GM12878 (cell line): Measurements from ENCODE around the gene SPDL1. TPM values are rescaled to one million over a fixed set of nuclear protein-coding genes. Genes with fewer than 3 reads are reported as not detected.

Source experiments
- ATAC-seq: fragments of 200-7000 bp; cut with Tn5 transposase; 3 replicates; pipeline ENCODE4 v1.9.1; 2020; ENCODE audit warnings: mild to moderate bottlenecking, moderate library complexity
- BruUV-seq: library from RNA; stranded (reverse); fragments of 400-500 nt; replicated peaks from 2 replicates; lab custom pipeline; 2021; lab: Mats Ljungman, UMichigan
- CTCF ChIA-PET: fragments of 300-600 bp; sonication (Branson Sonifier 250); formaldehyde crosslinking; extraction: SDS; loops from one replicate; lab custom pipeline; 2021; ENCODE audit warnings: inconsistent platforms; lab: Yijun Ruan, JAX
- POLR2A ChIA-PET: fragments of 350-600 bp; formaldehyde crosslinking; extraction: SDS; loops from one replicate; lab custom pipeline; 2021; ENCODE audit warnings: inconsistent platforms; lab: Charles Lee
- RAD21 ChIA-PET: fragments of 300-600 bp; sonication (Branson Sonifier 250); formaldehyde crosslinking; loops from one replicate; lab custom pipeline; 2023; ENCODE audit warnings: antibody characterized with exemption; ENCODE audit not compliant: unreplicated experiment; lab: Charles Lee
- SMC1A ChIA-PET: fragments of 300-600 bp; sonication (Branson Sonifier 250); formaldehyde crosslinking; loops from one replicate; lab custom pipeline; 2023; ENCODE audit not compliant: unreplicated experiment, uncharacterized antibody; lab: Charles Lee
- DNase-seq: peaks from one replicate; pipeline ENCODE4 v3.0.0-alpha.2; 2011; ENCODE audit warnings: low read depth, low spot score
- FAIRE-seq: peaks from 3 replicates; lab custom pipeline; 2011; peaks lifted over from hg19 to GRCh38; lab: Jason Lieb, UNC
- H2AFZ ChIP-seq: 2 replicates; pipeline ENCODE4 v1.6.0; 2011; ENCODE audit warnings: low read depth, low read length, control low read depth; ENCODE audit not compliant: control insufficient read depth
- H3K27ac ChIP-seq: 2 replicates; pipeline ENCODE4 v1.5.1; 2011; ENCODE audit warnings: control low read depth; ENCODE audit not compliant: control insufficient read depth, insufficient read depth
- H3K27me3 ChIP-seq, 2 experiments: replicated peaks in 1 of 2; 2 replicates each; pipeline versions ENCODE4 v1.6.0 to v1.6.1; 2011; ENCODE audit warnings: low read length in 1 of 2; ENCODE audit not compliant: control insufficient read depth in 2 of 2, insufficient read depth in 2 of 2
- H3K36me3 ChIP-seq, 2 experiments: 2 replicates each; pipeline ENCODE4 v1.5.1; 2011; ENCODE audit warnings: low read length in 1 of 2; ENCODE audit not compliant: control insufficient read depth in 2 of 2, insufficient read depth in 2 of 2
- H3K4me1 ChIP-seq: 2 replicates; pipeline ENCODE4 v1.6.1; 2011; ENCODE audit warnings: mild to moderate bottlenecking, low read length, moderate library complexity, mixed read lengths; ENCODE audit not compliant: control insufficient read depth, insufficient read depth
- H3K4me2 ChIP-seq: 2 replicates; pipeline ENCODE4 v1.6.0; 2011; ENCODE audit warnings: control low read depth; ENCODE audit not compliant: control insufficient read depth, insufficient read depth
- H3K4me3 ChIP-seq: fragments of 200-600 bp; sonication (generic); 2 replicates; pipeline ENCODE4 v1.5.1; 2016
- H3K79me2 ChIP-seq: 2 replicates; pipeline ENCODE4 v1.6.0; 2011; ENCODE audit warnings: low read length; ENCODE audit not compliant: control insufficient read depth, insufficient read depth
- H3K9ac ChIP-seq: 2 replicates; pipeline ENCODE4 v1.8.0; 2011; ENCODE audit warnings: low read length, control low read depth, mixed read lengths; ENCODE audit not compliant: control insufficient read depth, insufficient read depth
- H3K9me3 ChIP-seq: replicated peaks from 3 replicates; pipeline ENCODE4 v1.5.1; 2011; ENCODE audit warnings: mild to moderate bottlenecking, low read length; ENCODE audit not compliant: control insufficient read depth, insufficient read depth
- H4K20me1 ChIP-seq: 2 replicates; pipeline ENCODE4 v1.6.0; 2011; ENCODE audit not compliant: control insufficient read depth, insufficient read depth
- MEF2A ChIP-seq: IDR thresholded peaks from 2 replicates; pipeline ENCODE4 v1.6.1; 2011; ENCODE audit warnings: low read depth, mild to moderate bottlenecking, low read length, moderate library complexity; ENCODE audit not compliant: insufficient read depth
- MTA3 ChIP-seq: IDR thresholded peaks from 2 replicates; pipeline ENCODE4 v1.6.1; 2012; ENCODE audit warnings: low read length, inconsistent platforms, borderline replicate concordance
- MYB ChIP-seq: fragments of 150-350 bp; IDR thresholded peaks from 2 replicates; pipeline ENCODE4 v1.6.1; 2014; ENCODE audit warnings: mild to moderate bottlenecking, low read depth, low read length, borderline replicate concordance
- RAD51 ChIP-seq: fragments of 450-650 bp; IDR thresholded peaks from 2 replicates; pipeline ENCODE4 v1.6.1; 2016; ENCODE audit warnings: moderate library complexity, mild to moderate bottlenecking, inconsistent platforms
- RB1 ChIP-seq: fragments of 450-650 bp; formaldehyde crosslinking; IDR thresholded peaks from 2 replicates; pipeline ENCODE4 v1.6.1; 2017; ENCODE audit warnings: mild to moderate bottlenecking, borderline replicate concordance
- SMAD1 ChIP-seq: fragments of 450-650 bp; IDR thresholded peaks from 2 replicates; pipeline ENCODE4 v1.6.1; 2018; ENCODE audit warnings: mild to moderate bottlenecking, low read depth; ENCODE audit not compliant: partially characterized antibody
- ZBED1 ChIP-seq: IDR thresholded peaks from 2 replicates; pipeline ENCODE4 v1.6.1; 2016; ENCODE audit warnings: borderline replicate concordance
- WGBS: methylation state at CpG from one replicate; pipeline ENCODE4 v1.1.6; 2016; ENCODE audit warnings: low lambda C conversion rate; ENCODE audit not compliant: insufficient replicate concordance, insufficient coverage; ENCODE audit errors: missing lambda C conversion rate; 5-methylcytosine and 5-hydroxymethylcytosine counted together
- in situ Hi-C: fragments of 300-500 bp; cut with MboI; formaldehyde crosslinking; loops from 9 replicates; pipeline ENCODE4 v1.14.3; 2018; ENCODE audit warnings: mixed read lengths
- intact Hi-C: fragments of 100-400 bp; cut with micrococcal nuclease; formaldehyde crosslinking; loops from one replicate; pipeline ENCODE4 v1.14.2; 2022; ENCODE audit not compliant: unreplicated experiment
- polyA plus RNA-seq, 11 experiments: library from polyadenylated mRNA; depleted of rRNA in 4 of 11; unstranded in 6 of 11; stranded (reverse) in 5 of 11; fragments of >200 nt; fragmentation: Nextera tagmentation in 4 of 11; fragmentation: Illumina TruSeq in 1 of 11; extraction: Ambion mirVana in 4 of 11; extraction: Trizol in 1 of 11; gene quantifications; 1 replicate in 1 of 11; 2 replicates in 10 of 11; pipeline versions ENCODE4 v1.2.1 to v1.2.3, GENCODE V29; 2011 to 2016; ENCODE audit warnings: inconsistent platforms in 2 of 11, missing spikeins in 2 of 11, low read depth in 1 of 11
- total RNA-seq, 4 experiments: library from RNA; depleted of rRNA in 3 of 4; stranded (reverse); fragments of >200 nt in 3 of 4; fragmentation: Illumina TruSeq in 1 of 4; extraction: Trizol in 1 of 4; gene quantifications; 2 replicates each; pipeline versions ENCODE4 v1.2.1 to v1.2.3, GENCODE V29; 2013 to 2021
- TF ChIP-seq, protein P1 (sequence below): fragments of 450-650 bp; IDR thresholded peaks from 2 replicates; pipeline ENCODE4 v1.6.1; 2016; ENCODE audit warnings: mild to moderate bottlenecking, moderate library complexity, borderline replicate concordance
- TF ChIP-seq, protein P2 (sequence below): IDR thresholded peaks from 2 replicates; pipeline ENCODE4 v1.6.1; 2011; ENCODE audit warnings: low read depth, mild to moderate bottlenecking, low read length, moderate library complexity, borderline replicate concordance; ENCODE audit errors: extremely low read depth

The SPDL1 gene
- total and polyA plus RNA-seq, 10 of the 15 experiments (the other 5 are each of a cell fraction or from before 2014, with no cell fraction given): 34.2 to 69.9 (median 46.0) TPM

DNA sequence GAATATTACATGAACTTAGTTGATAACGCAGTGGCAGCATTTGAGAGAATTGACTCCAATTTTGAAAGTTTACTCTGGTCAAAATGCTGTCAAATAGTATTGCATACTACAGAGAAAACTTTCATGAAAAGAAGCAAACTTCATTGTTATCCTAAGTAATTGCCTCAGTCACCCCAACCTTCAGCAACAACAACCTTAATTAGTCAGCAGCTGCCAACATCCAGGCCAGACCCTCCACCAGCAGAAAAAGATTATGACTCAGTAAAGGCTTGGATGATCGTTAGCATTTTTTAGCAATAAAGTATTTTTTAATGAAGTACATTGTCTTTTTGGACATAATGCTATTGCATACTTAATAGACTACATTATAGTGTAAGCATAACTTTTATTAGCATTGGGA, 40.8 kb upstream of the SPDL1 start:
- WGBS: 57% methylated on average over 2 of the region's 2 CpGs
- Histone ChIP-seq H2AFZ (no peak overlapping the region), H3K4me1 (no peaks in the 10 kb centered on the region), H4K20me1 (no peaks in the 10 kb centered on the region), H3K9me3 (no peaks in the 10 kb centered on the region), H3K27ac (no peak overlapping the region), H3K4me3 (no peak overlapping the region), H3K9ac (no peak overlapping the region), H3K27me3 (no peaks in the 10 kb centered on the region), H3K4me2 (no peak overlapping the region), H3K79me2 (no peaks in the 10 kb centered on the region), H3K36me3 (no peaks in the 10 kb centered on the region)
- BruUV-seq: no TSS peak
- DNase-seq: no peak
- TF ChIP-seq ZBED1: no peak
- TF ChIP-seq, protein P1, sequence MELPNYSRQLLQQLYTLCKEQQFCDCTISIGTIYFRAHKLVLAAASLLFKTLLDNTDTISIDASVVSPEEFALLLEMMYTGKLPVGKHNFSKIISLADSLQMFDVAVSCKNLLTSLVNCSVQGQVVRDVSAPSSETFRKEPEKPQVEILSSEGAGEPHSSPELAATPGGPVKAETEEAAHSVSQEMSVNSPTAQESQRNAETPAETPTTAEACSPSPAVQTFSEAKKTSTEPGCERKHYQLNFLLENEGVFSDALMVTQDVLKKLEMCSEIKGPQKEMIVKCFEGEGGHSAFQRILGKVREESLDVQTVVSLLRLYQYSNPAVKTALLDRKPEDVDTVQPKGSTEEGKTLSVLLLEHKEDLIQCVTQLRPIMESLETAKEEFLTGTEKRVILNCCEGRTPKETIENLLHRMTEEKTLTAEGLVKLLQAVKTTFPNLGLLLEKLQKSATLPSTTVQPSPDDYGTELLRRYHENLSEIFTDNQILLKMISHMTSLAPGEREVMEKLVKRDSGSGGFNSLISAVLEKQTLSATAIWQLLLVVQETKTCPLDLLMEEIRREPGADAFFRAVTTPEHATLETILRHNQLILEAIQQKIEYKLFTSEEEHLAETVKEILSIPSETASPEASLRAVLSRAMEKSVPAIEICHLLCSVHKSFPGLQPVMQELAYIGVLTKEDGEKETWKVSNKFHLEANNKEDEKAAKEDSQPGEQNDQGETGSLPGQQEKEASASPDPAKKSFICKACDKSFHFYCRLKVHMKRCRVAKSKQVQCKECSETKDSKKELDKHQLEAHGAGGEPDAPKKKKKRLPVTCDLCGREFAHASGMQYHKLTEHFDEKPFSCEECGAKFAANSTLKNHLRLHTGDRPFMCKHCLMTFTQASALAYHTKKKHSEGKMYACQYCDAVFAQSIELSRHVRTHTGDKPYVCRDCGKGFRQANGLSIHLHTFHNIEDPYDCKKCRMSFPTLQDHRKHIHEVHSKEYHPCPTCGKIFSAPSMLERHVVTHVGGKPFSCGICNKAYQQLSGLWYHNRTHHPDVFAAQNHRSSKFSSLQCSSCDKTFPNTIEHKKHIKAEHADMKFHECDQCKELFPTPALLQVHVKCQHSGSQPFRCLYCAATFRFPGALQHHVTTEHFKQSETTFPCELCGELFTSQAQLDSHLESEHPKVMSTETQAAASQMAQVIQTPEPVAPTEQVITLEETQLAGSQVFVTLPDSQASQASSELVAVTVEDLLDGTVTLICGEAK: no peak
- TF ChIP-seq, protein P2, sequence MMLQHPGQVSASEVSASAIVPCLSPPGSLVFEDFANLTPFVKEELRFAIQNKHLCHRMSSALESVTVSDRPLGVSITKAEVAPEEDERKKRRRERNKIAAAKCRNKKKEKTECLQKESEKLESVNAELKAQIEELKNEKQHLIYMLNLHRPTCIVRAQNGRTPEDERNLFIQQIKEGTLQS: no peak
- TF ChIP-seq MYB: no peak
- no peak for TF ChIP-seq MTA3
- no peak for TF ChIP-seq MEF2A
- no peak for TF ChIP-seq RAD51
- no peak for TF ChIP-seq RB1
- TF ChIP-seq SMAD1: no peak
- ChIA-PET CTCF (no interaction called here), SMC1A (no interaction called here), POLR2A (no interaction called here), RAD21 (interaction anchor here (0.7 kb wide), 1 partner anchor 35 kb away, joined by 3 read pairs; no protein-coding TSS in a partner anchor)
- ATAC-seq: peak; percentile 34; the same call in 2 of the 3 replicates
- no peak for FAIRE-seq
- intact Hi-C loops (no loop called here), in situ Hi-C loops (no loop called here)
